IMR-90 (cell line): ENCODE measurements around the gene OGFOD2. TPM values are rescaled to one million over a fixed set of nuclear protein-coding genes. Genes with fewer than 3 reads are reported as not detected.
A peak's percentile ranks its signal among the peaks of the same experiment; 100 is the strongest.

ENCODE experiments used
- ATAC-seq: fragments of 200-7000 bp; cut with Tn5 transposase; 2 replicates; pipeline ENCODE4 v1.9.1; 2020; ENCODE audit warnings: low read depth, mild to moderate bottlenecking, moderate library complexity
- BruUV-seq: library from RNA; stranded (reverse); fragments of 400-500 nt; replicated peaks from 2 replicates; lab custom pipeline; 2021; lab: Mats Ljungman, UMichigan
- CTCF ChIA-PET: fragments of 300-600 bp; formaldehyde crosslinking; extraction: SDS; loops from one replicate; lab custom pipeline; 2021; ENCODE audit warnings: antibody characterized with exemption; lab: Yijun Ruan, JAX
- POLR2A ChIA-PET: fragments of 300-600 bp; sonication (Branson Sonifier 250); formaldehyde crosslinking; loops from one replicate; lab custom pipeline; 2022; ENCODE audit warnings: antibody characterized with exemption; ENCODE audit not compliant: unreplicated experiment; lab: Charles Lee
- DNase-seq: peaks from one replicate; pipeline ENCODE4 v3.0.0; 2013
- H2AFZ ChIP-seq: replicated peaks from 2 replicates; pipeline ENCODE3; 2013; ENCODE audit warnings: low read length, mild to moderate bottlenecking; ENCODE audit not compliant: poor library complexity
- H2AK5ac ChIP-seq: 2 replicates; pipeline ENCODE4 v1.6.1; 2013; ENCODE audit warnings: low read depth, low read length, inconsistent platforms
- H2AK9ac ChIP-seq: replicated peaks from 2 replicates; pipeline ENCODE3; 2013; ENCODE audit warnings: mild to moderate bottlenecking, low read depth, low read length, moderate library complexity; ENCODE audit not compliant: poor library complexity
- H2BK120ac ChIP-seq: 2 replicates; pipeline ENCODE4 v1.6.1; 2013; ENCODE audit warnings: low read depth, low read length, inconsistent platforms
- H2BK15ac ChIP-seq: 3 replicates; pipeline ENCODE4 v1.6.1; 2013; ENCODE audit warnings: low read depth, low read length, inconsistent platforms
- H2BK20ac ChIP-seq: 2 replicates; pipeline ENCODE4 v1.6.1; 2013; ENCODE audit warnings: low read depth, mild to moderate bottlenecking, inconsistent platforms, low read length, moderate library complexity
- H2BK5ac ChIP-seq: 2 replicates; pipeline ENCODE4 v1.6.1; 2013; ENCODE audit warnings: mild to moderate bottlenecking, low read depth, low read length, inconsistent platforms; ENCODE audit not compliant: poor library complexity, severe bottlenecking
- H3K14ac ChIP-seq: replicated peaks from 2 replicates; pipeline ENCODE4 v1.6.1; 2013; ENCODE audit warnings: low read depth, low read length, inconsistent platforms
- H3K18ac ChIP-seq: 2 replicates; pipeline ENCODE4 v1.6.1; 2013; ENCODE audit warnings: low read depth, low read length, control low read depth
- H3K23ac ChIP-seq: 2 replicates; pipeline ENCODE4 v1.6.1; 2013; ENCODE audit warnings: low read depth, low read length, inconsistent platforms
- H3K27ac ChIP-seq: 2 replicates; pipeline ENCODE4 v1.5.1; 2013; ENCODE audit warnings: mild to moderate bottlenecking, control low read depth, low read length; ENCODE audit not compliant: insufficient read depth
- H3K27me3 ChIP-seq: 2 replicates; pipeline ENCODE4 v1.6.1; 2013; ENCODE audit warnings: low read length; ENCODE audit not compliant: control insufficient read depth, insufficient read depth
- H3K36me3 ChIP-seq: 2 replicates; pipeline ENCODE4 v1.6.1; 2013; ENCODE audit warnings: low read length, mixed read lengths; ENCODE audit not compliant: control insufficient read depth, insufficient read depth
- H3K4ac ChIP-seq: 2 replicates; pipeline ENCODE4 v1.6.1; 2013; ENCODE audit warnings: low read depth, low read length, inconsistent platforms
- H3K4me1 ChIP-seq: 2 replicates; pipeline ENCODE4 v1.6.1; 2013; ENCODE audit warnings: low read length, mixed read lengths; ENCODE audit not compliant: control insufficient read depth, insufficient read depth
- H3K4me2 ChIP-seq: 2 replicates; pipeline ENCODE4 v1.6.1; 2013; ENCODE audit warnings: low read depth, mild to moderate bottlenecking, control low read depth, low read length, moderate library complexity
- H3K4me3 ChIP-seq: 2 replicates; pipeline ENCODE4 v1.5.1; 2013; ENCODE audit warnings: low read depth, mild to moderate bottlenecking, control low read depth, low read length, moderate library complexity; ENCODE audit not compliant: insufficient read depth
- H3K56ac ChIP-seq: 2 replicates; pipeline ENCODE4 v1.6.1; 2013; ENCODE audit warnings: low read length, inconsistent platforms; ENCODE audit not compliant: insufficient read depth; ENCODE audit errors: extremely low read depth
- H3K79me1 ChIP-seq, 2 experiments: 2 replicates each; pipeline ENCODE4 v1.6.1; 2013; ENCODE audit warnings: low read length in 2 of 2, inconsistent platforms in 1 of 2, low read depth in 1 of 2
- H3K9ac ChIP-seq: 2 replicates; pipeline ENCODE4 v1.6.1; 2013; ENCODE audit warnings: low read depth, low read length, control low read depth
- H3K9me1 ChIP-seq: 2 replicates; pipeline ENCODE4 v1.6.1; 2013; ENCODE audit warnings: low read length, inconsistent platforms; ENCODE audit not compliant: insufficient read depth
- H3K9me3 ChIP-seq: 2 replicates; pipeline ENCODE4 v1.6.1; 2013; ENCODE audit warnings: low read length; ENCODE audit not compliant: control insufficient read depth, insufficient read depth
- H4K20me1 ChIP-seq: 2 replicates; pipeline ENCODE4 v1.6.1; 2013; ENCODE audit warnings: low read length, inconsistent platforms; ENCODE audit not compliant: insufficient read depth
- H4K5ac ChIP-seq: 2 replicates; pipeline ENCODE4 v1.6.1; 2013; ENCODE audit warnings: mild to moderate bottlenecking, low read depth, low read length, control low read depth
- H4K8ac ChIP-seq, 2 experiments: 2 replicates each; pipeline ENCODE4 v1.6.1; 2013; ENCODE audit warnings: low read depth in 2 of 2, low read length in 2 of 2, control low read depth in 1 of 2, inconsistent platforms in 1 of 2
- H4K91ac ChIP-seq: 2 replicates; pipeline ENCODE4 v1.6.1; 2013; ENCODE audit warnings: low read depth, low read length, inconsistent platforms; ENCODE audit not compliant: insufficient read depth
- BHLHE40 ChIP-seq: fragments of 150-350 bp; IDR thresholded peaks from 2 replicates; pipeline ENCODE4 v1.6.1; 2016; ENCODE audit warnings: mild to moderate bottlenecking, low read depth, low read length
- CEBPB ChIP-seq: IDR thresholded peaks from 2 replicates; pipeline ENCODE4 v1.6.1; 2012; ENCODE audit warnings: low read depth, low read length, improper control_type of control experiment
- CHD1 ChIP-seq: IDR thresholded peaks from 2 replicates; pipeline ENCODE4 v1.6.1; 2012; ENCODE audit warnings: low read depth, low read length, improper control_type of control experiment
- FOS ChIP-seq: fragments of 150-350 bp; IDR thresholded peaks from 2 replicates; pipeline ENCODE4 v1.6.1; 2016; ENCODE audit warnings: low read depth, low read length
- MAFK ChIP-seq: IDR thresholded peaks from 2 replicates; pipeline ENCODE4 v1.6.1; 2012; ENCODE audit warnings: low read depth, low read length, improper control_type of control experiment
- MAZ ChIP-seq: IDR thresholded peaks from 2 replicates; pipeline ENCODE4 v1.6.1; 2012; ENCODE audit warnings: low read depth, mild to moderate bottlenecking, low read length, improper control_type of control experiment, moderate library complexity, borderline replicate concordance
- MXI1 ChIP-seq: IDR thresholded peaks from 2 replicates; pipeline ENCODE4 v1.6.1; 2012; ENCODE audit warnings: low read depth, mild to moderate bottlenecking, low read length, moderate library complexity, borderline replicate concordance
- NFE2L2 ChIP-seq: fragments of 150-350 bp; IDR thresholded peaks from 2 replicates; pipeline ENCODE4 v1.6.1; 2016; ENCODE audit warnings: low read depth, mild to moderate bottlenecking, low read length
- POLR2A ChIP-seq: IDR thresholded peaks from 2 replicates; pipeline ENCODE4 v1.6.1; 2012; ENCODE audit warnings: mild to moderate bottlenecking, low read depth, low read length
- RAD21 ChIP-seq: IDR thresholded peaks from 2 replicates; pipeline ENCODE4 v1.6.1; 2012; ENCODE audit warnings: low read length, improper control_type of control experiment
- RCOR1 ChIP-seq: IDR thresholded peaks from 2 replicates; pipeline ENCODE4 v1.6.1; 2012; ENCODE audit warnings: mild to moderate bottlenecking, low read length, improper control_type of control experiment; ENCODE audit not compliant: insufficient replicate concordance
- RFX5 ChIP-seq: IDR thresholded peaks from 2 replicates; pipeline ENCODE4 v1.8.0; 2012; ENCODE audit warnings: low read depth, mild to moderate bottlenecking, low read length, moderate library complexity
- SMC3 ChIP-seq: fragments of 150-350 bp; IDR thresholded peaks from 2 replicates; pipeline ENCODE4 v1.6.1; 2016; ENCODE audit warnings: low read depth, mild to moderate bottlenecking, antibody characterized with exemption, low read length, moderate library complexity
- WGBS, 2 experiments: methylation state at CpG; one replicate each; pipeline versions ENCODE4 v1.1.5 to v1.1.7; 2013; ENCODE audit warnings: missing lambda C conversion rate in 2 of 2; ENCODE audit not compliant: insufficient read length in 1 of 2; ENCODE audit errors: extremely low coverage in 2 of 2; 5-methylcytosine and 5-hydroxymethylcytosine counted together
- dilution Hi-C: fragments of 300-500 bp; cut with HindIII; formaldehyde crosslinking; loops from one replicate; pipeline ENCODE4 v1.14.3; 2018; ENCODE audit warnings: low sequenced_read_pairs; ENCODE audit not compliant: unreplicated experiment
- in situ Hi-C: fragments of 300-500 bp; cut with MboI; formaldehyde crosslinking; loops from 3 replicates; pipeline ENCODE4 v1.14.3; 2019; ENCODE audit warnings: low sequenced_read_pairs, inconsistent platforms, mixed read lengths
- intact Hi-C: fragments of 100-400 bp; cut with micrococcal nuclease; formaldehyde crosslinking; loops from 2 replicates; pipeline ENCODE4 v1.10.0; 2022
- polyA plus RNA-seq, 3 experiments: library from polyadenylated mRNA; depleted of rRNA; stranded (reverse); fragments of >200 nt; gene quantifications; 2 replicates each; pipeline ENCODE4 v1.2.3, GENCODE V29; 2012; ENCODE audit warnings: low replicate concordance in 1 of 3
- total RNA-seq: library from RNA; depleted of rRNA; stranded (reverse); fragments of >200 nt; gene quantifications from 2 replicates; pipeline ENCODE4 v1.2.3, GENCODE V29; 2012
- TF ChIP-seq, protein P1 (sequence below): conservative IDR thresholded peaks from 2 replicates; pipeline ENCODE4 v1.5.1; 2012; ENCODE audit warnings: mild to moderate bottlenecking, low read depth, low read length, improper control_type of control experiment
- TF ChIP-seq, protein P2 (sequence below): fragments of 150-350 bp; IDR thresholded peaks from 2 replicates; pipeline ENCODE4 v1.6.1; 2016; ENCODE audit warnings: low read depth, mild to moderate bottlenecking, low read length, moderate library complexity, borderline replicate concordance
- TF ChIP-seq, protein P3 (sequence below): fragments of 150-350 bp; IDR thresholded peaks from 2 replicates; pipeline ENCODE4 v1.6.1; 2017; ENCODE audit warnings: mild to moderate bottlenecking, antibody characterized with exemption, low read length, low read depth

Gene OGFOD2
- total and polyA plus RNA-seq, 2 of the 4 experiments (the other 2 are of a cell fraction), result 4.3 to 18.2 TPM

DNA sequence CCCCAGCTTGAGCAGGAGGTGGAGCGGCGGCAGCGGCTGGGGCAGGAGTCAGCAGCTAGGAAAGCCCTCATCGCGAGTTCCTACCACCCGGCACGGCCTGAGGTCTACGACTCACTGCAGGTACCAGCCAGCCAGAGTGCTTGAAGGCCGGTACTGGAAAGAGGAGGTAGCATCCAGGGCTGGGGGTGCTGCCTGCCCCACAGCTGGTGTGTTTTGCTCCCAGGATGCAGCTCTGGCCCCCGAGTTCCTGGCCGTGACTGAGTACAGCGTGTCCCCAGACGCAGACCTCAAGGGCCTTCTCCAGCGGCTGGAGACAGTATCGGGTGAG lies 1.6 kb downstream of the OGFOD2 start:
- H3K36me3 ChIP-seq, result peaks cover 5% of the 10 kb centered on the region
- H4K8ac ChIP-seq, result no peak overlapping the region
- intact Hi-C loops, result loop anchor here (10.0 kb wide), 1 partner anchor 408 kb away; the partner anchor contains the start of gene KMT5A
- H2BK15ac ChIP-seq, result no peak overlapping the region
- H2BK5ac ChIP-seq, result no peak overlapping the region
- H3K4me2 ChIP-seq, result no peak overlapping the region
- no peak overlapping the region for H2AK5ac ChIP-seq
- H4K20me1 ChIP-seq, result peaks cover 3% of the 10 kb centered on the region
- H4K5ac ChIP-seq, result no peak overlapping the region
- dilution Hi-C loops, result loop anchor here (25.0 kb wide), 1 partner anchor 261 kb away; the partner anchor contains the start of genes MPHOSPH9 and MTRFR
- H3K14ac ChIP-seq, result no peak overlapping the region
- H2BK20ac ChIP-seq, result no peak overlapping the region
- H4K91ac ChIP-seq, result no peak overlapping the region
- H3K9ac ChIP-seq, result no peak overlapping the region
- peaks cover 13% of the 10 kb centered on the region for H3K4me1 ChIP-seq
- H2AK9ac ChIP-seq, result peak overlapping the region; percentile 15
- no peak overlapping the region for H3K18ac ChIP-seq
- peaks cover 20 to 62% of the 10 kb centered on the region in 2 experiments for H3K79me1 ChIP-seq
- no TSS peak for BruUV-seq
- no peak overlapping the region for H2AFZ ChIP-seq
- TF ChIP-seq MXI1 (no peak), MAFK (no peak), CEBPB (no peak), NFE2L2 (no peak), POLR2A (no peak), SMC3 (no peak), RFX5 (no peak), RCOR1 (no peak), MAZ (no peak), BHLHE40 (no peak), RAD21 (no peak), CHD1 (no peak), FOS (no peak)
- TF ChIP-seq, protein P1, sequence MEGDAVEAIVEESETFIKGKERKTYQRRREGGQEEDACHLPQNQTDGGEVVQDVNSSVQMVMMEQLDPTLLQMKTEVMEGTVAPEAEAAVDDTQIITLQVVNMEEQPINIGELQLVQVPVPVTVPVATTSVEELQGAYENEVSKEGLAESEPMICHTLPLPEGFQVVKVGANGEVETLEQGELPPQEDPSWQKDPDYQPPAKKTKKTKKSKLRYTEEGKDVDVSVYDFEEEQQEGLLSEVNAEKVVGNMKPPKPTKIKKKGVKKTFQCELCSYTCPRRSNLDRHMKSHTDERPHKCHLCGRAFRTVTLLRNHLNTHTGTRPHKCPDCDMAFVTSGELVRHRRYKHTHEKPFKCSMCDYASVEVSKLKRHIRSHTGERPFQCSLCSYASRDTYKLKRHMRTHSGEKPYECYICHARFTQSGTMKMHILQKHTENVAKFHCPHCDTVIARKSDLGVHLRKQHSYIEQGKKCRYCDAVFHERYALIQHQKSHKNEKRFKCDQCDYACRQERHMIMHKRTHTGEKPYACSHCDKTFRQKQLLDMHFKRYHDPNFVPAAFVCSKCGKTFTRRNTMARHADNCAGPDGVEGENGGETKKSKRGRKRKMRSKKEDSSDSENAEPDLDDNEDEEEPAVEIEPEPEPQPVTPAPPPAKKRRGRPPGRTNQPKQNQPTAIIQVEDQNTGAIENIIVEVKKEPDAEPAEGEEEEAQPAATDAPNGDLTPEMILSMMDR, result no peak
- TF ChIP-seq, protein P2, sequence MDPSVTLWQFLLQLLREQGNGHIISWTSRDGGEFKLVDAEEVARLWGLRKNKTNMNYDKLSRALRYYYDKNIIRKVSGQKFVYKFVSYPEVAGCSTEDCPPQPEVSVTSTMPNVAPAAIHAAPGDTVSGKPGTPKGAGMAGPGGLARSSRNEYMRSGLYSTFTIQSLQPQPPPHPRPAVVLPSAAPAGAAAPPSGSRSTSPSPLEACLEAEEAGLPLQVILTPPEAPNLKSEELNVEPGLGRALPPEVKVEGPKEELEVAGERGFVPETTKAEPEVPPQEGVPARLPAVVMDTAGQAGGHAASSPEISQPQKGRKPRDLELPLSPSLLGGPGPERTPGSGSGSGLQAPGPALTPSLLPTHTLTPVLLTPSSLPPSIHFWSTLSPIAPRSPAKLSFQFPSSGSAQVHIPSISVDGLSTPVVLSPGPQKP, result no peak
- TF ChIP-seq, protein P3, sequence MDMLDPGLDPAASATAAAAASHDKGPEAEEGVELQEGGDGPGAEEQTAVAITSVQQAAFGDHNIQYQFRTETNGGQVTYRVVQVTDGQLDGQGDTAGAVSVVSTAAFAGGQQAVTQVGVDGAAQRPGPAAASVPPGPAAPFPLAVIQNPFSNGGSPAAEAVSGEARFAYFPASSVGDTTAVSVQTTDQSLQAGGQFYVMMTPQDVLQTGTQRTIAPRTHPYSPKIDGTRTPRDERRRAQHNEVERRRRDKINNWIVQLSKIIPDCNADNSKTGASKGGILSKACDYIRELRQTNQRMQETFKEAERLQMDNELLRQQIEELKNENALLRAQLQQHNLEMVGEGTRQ, result no peak
- DNase-seq (no peak), ATAC-seq (no peak)
- peaks cover 9% of the 10 kb centered on the region; the same call in 1 of the 2 replicates for H3K9me1 ChIP-seq
- H3K9me3 ChIP-seq, result no peaks in the 10 kb centered on the region
- no peak overlapping the region for H3K4ac ChIP-seq
- no peak overlapping the region for H3K27ac ChIP-seq
- ChIA-PET POLR2A (interaction anchor here (0.6 to 1.5 kb wide), 2 partner anchors 11 to 256 kb away, joined by 6 to 20 read pairs; partner anchors contain the start of gene ABCB9), CTCF (no interaction called here)
- no peak overlapping the region for H3K23ac ChIP-seq
- H3K56ac ChIP-seq, result no peak overlapping the region
- H3K4me3 ChIP-seq, result no peak overlapping the region
- no peaks in the 10 kb centered on the region for H3K27me3 ChIP-seq
- in situ Hi-C loops, result no loop called here
- 88% methylated on average over 9 of the region's 15 CpGs; no CpG with 5 or more reads in 1 of the 2 experiments for WGBS, 2 experiments
- no peak overlapping the region for H2BK120ac ChIP-seq
